Limb (tissue), 2 donors: ENCODE measurements around the gene RASL12.
"Not testable (repeated sequence)": the region's sequence is repeated elsewhere in the genome, so short reads cannot be mapped to it uniquely, and the experiment has no call there.

Experiments used
- DNase-seq, 2 donors: peaks; one replicate each; pipeline ENCODE4 v3.0.0-alpha.2; 2016; ENCODE audit errors: extremely low spot score in 2 of 2

The RASL12 gene

GRCh38 chr15:65075607-65076395 is 8.0 kb upstream of the RASL12 start:
- DNase-seq = not testable (repeated sequence)

- DNase-seq = not testable (repeated sequence)
Measured at GRCh38 chr15:65074946-65075345, 7.2 kb upstream of the RASL12 start.

- no peak for DNase-seq
Measured at GRCh38 chr15:65072617-65073016, 4.8 kb upstream of the RASL12 start.

GRCh38 chr15:65072027-65072426 is 4.2 kb upstream of the RASL12 start:
- no peak for DNase-seq

GRCh38 chr15:65071381-65071811 is 3.6 kb upstream of the RASL12 start:
- no peak for DNase-seq

GRCh38 chr15:65069779-65070546 is 2.2 kb upstream of the RASL12 start:
- no peak for DNase-seq

GRCh38 chr15:65069179-65069578 is 1.4 kb upstream of the RASL12 start:
- DNase-seq = no peak

- no peak for DNase-seq
Measured at GRCh38 chr15:65068403-65068788, 605 bp upstream of the RASL12 start.

- no peak for DNase-seq
Measured at GRCh38 chr15:65067317-65067644, 510 bp downstream of the RASL12 start.

- peak in 1 of 2 donors; percentile 67 for DNase-seq
Measured at GRCh38 chr15:65066635-65067316, 1.0 kb downstream of the RASL12 start.

GRCh38 chr15:65066001-65066634 is 1.7 kb downstream of the RASL12 start:
- DNase-seq = no peak

- no peak for DNase-seq
Measured at GRCh38 chr15:65062726-65063125, 5.1 kb downstream of the RASL12 start.

GRCh38 chr15:65062061-65062460 is 5.7 kb downstream of the RASL12 start:
- no peak for DNase-seq

GRCh38 chr15:65060641-65061397 is 7.0 kb downstream of the RASL12 start:
- DNase-seq = no peak

- DNase-seq = no peak
Measured at GRCh38 chr15:65059931-65060596, 7.7 kb downstream of the RASL12 start.

- no peak for DNase-seq
Measured at GRCh38 chr15:65059369-65059750, 8.4 kb downstream of the RASL12 start.

- DNase-seq = no peak
Measured at GRCh38 chr15:65058394-65059368, 9.1 kb downstream of the RASL12 start.

- DNase-seq = no peak
Measured at GRCh38 chr15:65057549-65057940, 10.2 kb downstream of the RASL12 start.

GRCh38 chr15:65056868-65057548 is 10.8 kb downstream of the RASL12 start:
- no peak for DNase-seq
